ENCODE data around the gene TM7SF2. TPM values are rescaled to one million over a fixed set of nuclear protein-coding genes. Genes with fewer than 3 reads are reported as not detected.
A peak's percentile ranks its signal among the peaks of the same experiment; 100 is the strongest.

TM7SF2 gene
- total and polyA plus RNA-seq, 2 of the 13 experiments (the other 11 are each of a cell fraction or from before 2014, with no cell fraction given), result 56.0 to 66.9 TPM

DNA sequence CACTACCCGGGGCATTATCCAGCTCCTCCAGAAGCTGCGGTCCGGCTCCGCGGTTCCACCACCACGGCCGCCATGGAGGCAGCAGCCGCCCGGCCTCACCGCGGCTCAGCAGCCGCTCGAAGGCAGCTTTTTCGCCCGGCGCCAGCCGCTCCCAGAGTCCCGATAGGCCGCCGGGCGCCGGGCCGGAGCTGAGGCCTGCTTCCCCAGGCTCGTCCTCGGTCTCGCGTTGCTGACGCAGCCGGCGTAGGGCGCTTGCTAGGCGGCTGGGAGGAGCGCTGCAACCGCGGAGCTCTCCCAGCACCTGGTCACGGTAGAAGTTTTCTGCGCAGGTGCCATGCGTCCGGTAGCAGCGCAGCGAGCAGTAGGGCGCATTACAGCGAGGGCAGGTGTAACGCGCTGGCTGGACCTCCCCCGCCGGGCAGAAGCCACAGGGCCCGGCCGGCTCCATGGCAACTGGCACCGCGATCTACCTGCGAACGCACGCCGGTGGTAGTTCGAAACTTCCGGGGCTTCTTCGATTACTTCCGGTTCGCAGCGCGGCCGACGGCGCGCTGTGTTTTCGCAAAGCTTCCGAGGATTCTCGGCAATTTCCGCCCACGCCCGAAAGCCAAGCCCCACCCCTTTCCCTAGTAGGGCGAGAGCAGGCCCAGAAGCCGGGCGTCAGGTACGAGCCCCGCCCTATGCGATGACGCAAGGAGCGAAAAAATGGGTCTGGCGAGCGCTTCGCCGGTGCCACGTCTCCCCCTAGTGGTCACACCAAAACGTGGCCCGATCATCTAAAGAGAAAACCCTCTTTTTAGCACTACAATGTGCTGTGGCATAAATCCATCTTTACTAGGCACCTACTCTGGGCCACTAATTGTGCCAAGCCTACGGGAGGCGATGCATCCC lies 5.8 kb downstream of the TM7SF2 start, which contains the start of gene ZNHIT2 (continued):
- TF ChIP-seq, protein P1, sequence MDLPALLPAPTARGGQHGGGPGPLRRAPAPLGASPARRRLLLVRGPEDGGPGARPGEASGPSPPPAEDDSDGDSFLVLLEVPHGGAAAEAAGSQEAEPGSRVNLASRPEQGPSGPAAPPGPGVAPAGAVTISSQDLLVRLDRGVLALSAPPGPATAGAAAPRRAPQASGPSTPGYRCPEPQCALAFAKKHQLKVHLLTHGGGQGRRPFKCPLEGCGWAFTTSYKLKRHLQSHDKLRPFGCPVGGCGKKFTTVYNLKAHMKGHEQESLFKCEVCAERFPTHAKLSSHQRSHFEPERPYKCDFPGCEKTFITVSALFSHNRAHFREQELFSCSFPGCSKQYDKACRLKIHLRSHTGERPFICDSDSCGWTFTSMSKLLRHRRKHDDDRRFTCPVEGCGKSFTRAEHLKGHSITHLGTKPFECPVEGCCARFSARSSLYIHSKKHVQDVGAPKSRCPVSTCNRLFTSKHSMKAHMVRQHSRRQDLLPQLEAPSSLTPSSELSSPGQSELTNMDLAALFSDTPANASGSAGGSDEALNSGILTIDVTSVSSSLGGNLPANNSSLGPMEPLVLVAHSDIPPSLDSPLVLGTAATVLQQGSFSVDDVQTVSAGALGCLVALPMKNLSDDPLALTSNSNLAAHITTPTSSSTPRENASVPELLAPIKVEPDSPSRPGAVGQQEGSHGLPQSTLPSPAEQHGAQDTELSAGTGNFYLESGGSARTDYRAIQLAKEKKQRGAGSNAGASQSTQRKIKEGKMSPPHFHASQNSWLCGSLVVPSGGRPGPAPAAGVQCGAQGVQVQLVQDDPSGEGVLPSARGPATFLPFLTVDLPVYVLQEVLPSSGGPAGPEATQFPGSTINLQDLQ (CRISPR knock-in tag; IDR thresholded peaks at IDR 0.05), result peak; percentile 94
- TF ChIP-seq SPEN (CRISPR knock-in tag; IDR thresholded peaks at IDR 0.05; ENCODE audit: low read depth), result peak; percentile 80
- no peak; the same call in 1 of the 2 replicates for TF ChIP-seq SALL2 (CRISPR knock-in tag; IDR thresholded peaks at IDR 0.05)
- TF ChIP-seq, protein P2, sequence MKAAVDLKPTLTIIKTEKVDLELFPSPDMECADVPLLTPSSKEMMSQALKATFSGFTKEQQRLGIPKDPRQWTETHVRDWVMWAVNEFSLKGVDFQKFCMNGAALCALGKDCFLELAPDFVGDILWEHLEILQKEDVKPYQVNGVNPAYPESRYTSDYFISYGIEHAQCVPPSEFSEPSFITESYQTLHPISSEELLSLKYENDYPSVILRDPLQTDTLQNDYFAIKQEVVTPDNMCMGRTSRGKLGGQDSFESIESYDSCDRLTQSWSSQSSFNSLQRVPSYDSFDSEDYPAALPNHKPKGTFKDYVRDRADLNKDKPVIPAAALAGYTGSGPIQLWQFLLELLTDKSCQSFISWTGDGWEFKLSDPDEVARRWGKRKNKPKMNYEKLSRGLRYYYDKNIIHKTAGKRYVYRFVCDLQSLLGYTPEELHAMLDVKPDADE (CRISPR knock-in tag; IDR thresholded peaks at IDR 0.05), result no peak
- TF ChIP-seq ZNF720 (CRISPR knock-in tag; IDR thresholded peaks at IDR 0.05), result no peak
- TF ChIP-seq, protein P3, sequence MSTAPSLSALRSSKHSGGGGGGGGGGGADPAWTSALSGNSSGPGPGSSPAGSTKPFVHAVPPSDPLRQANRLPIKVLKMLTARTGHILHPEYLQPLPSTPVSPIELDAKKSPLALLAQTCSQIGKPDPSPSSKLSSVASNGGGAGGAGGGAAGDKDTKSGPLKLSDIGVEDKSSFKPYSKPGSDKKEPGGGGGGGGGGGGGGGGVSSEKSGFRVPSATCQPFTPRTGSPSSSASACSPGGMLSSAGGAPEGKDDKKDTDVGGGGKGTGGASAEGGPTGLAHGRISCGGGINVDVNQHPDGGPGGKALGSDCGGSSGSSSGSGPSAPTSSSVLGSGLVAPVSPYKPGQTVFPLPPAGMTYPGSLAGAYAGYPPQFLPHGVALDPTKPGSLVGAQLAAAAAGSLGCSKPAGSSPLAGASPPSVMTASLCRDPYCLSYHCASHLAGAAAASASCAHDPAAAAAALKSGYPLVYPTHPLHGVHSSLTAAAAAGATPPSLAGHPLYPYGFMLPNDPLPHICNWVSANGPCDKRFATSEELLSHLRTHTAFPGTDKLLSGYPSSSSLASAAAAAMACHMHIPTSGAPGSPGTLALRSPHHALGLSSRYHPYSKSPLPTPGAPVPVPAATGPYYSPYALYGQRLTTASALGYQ (CRISPR knock-in tag; IDR thresholded peaks at IDR 0.05), result no peak
- no peak for TF ChIP-seq NBN (conservative IDR thresholded peaks at IDR 0.05)
- TF ChIP-seq ATM (IDR thresholded peaks at IDR 0.05; ENCODE audit: borderline replicate concordance), result no peak
- TF ChIP-seq ZNF747 (CRISPR knock-in tag; IDR thresholded peaks at IDR 0.05; ENCODE audit: borderline replicate concordance), result peak; percentile 92
- TF ChIP-seq TBL1XR1 (IDR thresholded peaks at IDR 0.05; ENCODE audit: borderline replicate concordance, low read length, partially characterized antibody), result peak; percentile 57
- TF ChIP-seq KDM6A (CRISPR knock-in tag; IDR thresholded peaks at IDR 0.05; ENCODE audit: low read depth), result no peak
- TF ChIP-seq, protein P4, sequence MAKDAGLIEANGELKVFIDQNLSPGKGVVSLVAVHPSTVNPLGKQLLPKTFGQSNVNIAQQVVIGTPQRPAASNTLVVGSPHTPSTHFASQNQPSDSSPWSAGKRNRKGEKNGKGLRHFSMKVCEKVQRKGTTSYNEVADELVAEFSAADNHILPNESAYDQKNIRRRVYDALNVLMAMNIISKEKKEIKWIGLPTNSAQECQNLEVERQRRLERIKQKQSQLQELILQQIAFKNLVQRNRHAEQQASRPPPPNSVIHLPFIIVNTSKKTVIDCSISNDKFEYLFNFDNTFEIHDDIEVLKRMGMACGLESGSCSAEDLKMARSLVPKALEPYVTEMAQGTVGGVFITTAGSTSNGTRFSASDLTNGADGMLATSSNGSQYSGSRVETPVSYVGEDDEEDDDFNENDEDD (CRISPR knock-in tag; IDR thresholded peaks at IDR 0.05; ENCODE audit: borderline replicate concordance), result no peak; the same call in 1 of the 2 replicates
- peak; percentile 38; the same call in 1 of the 2 replicates for TF ChIP-seq ZNF124 (CRISPR knock-in tag; IDR thresholded peaks at IDR 0.05)
- TF ChIP-seq, protein P5, sequence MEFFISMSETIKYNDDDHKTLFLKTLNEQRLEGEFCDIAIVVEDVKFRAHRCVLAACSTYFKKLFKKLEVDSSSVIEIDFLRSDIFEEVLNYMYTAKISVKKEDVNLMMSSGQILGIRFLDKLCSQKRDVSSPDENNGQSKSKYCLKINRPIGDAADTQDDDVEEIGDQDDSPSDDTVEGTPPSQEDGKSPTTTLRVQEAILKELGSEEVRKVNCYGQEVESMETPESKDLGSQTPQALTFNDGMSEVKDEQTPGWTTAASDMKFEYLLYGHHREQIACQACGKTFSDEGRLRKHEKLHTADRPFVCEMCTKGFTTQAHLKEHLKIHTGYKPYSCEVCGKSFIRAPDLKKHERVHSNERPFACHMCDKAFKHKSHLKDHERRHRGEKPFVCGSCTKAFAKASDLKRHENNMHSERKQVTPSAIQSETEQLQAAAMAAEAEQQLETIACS (CRISPR knock-in tag; IDR thresholded peaks at IDR 0.05), result no peak
- TF ChIP-seq, protein P6, sequence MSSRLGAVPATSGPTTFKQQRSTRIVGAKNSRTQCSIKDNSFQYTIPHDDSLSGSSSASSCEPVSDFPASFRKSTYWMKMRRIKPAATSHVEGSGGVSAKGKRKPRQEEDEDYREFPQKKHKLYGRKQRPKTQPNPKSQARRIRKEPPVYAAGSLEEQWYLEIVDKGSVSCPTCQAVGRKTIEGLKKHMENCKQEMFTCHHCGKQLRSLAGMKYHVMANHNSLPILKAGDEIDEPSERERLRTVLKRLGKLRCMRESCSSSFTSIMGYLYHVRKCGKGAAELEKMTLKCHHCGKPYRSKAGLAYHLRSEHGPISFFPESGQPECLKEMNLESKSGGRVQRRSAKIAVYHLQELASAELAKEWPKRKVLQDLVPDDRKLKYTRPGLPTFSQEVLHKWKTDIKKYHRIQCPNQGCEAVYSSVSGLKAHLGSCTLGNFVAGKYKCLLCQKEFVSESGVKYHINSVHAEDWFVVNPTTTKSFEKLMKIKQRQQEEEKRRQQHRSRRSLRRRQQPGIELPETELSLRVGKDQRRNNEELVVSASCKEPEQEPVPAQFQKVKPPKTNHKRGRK (CRISPR knock-in tag; IDR thresholded peaks at IDR 0.05), result no peak
- TF ChIP-seq HNF4G (IDR thresholded peaks at IDR 0.05; ENCODE audit: borderline replicate concordance, low read depth, low read length), result peak; percentile 65; the same call in 1 of the 2 replicates
- TF ChIP-seq HNF4G (CRISPR knock-in tag; IDR thresholded peaks at IDR 0.05; ENCODE audit: borderline replicate concordance, low read depth), result no peak
- no peak for TF ChIP-seq ZNF337 (CRISPR knock-in tag; IDR thresholded peaks at IDR 0.05; ENCODE audit: borderline replicate concordance, low read depth)
- TF ChIP-seq MIER3 (CRISPR knock-in tag; IDR thresholded peaks at IDR 0.05; ENCODE audit: borderline replicate concordance), result peak; percentile 78; the same call in 1 of the 2 replicates

Data from HepG2 (cell line).